HFF-Myc (cell line): ENCODE data around the gene DGCR6.
"Not testable (repeated sequence)": the region's sequence is repeated elsewhere in the genome, so short reads cannot be mapped to it uniquely, and the experiment has no call there.

ENCODE experiments used
- DNase-seq: peaks from one replicate; pipeline ENCODE4 v3.0.0-alpha.2; 2011; ENCODE audit warnings: low read depth; ENCODE audit errors: extremely low read depth
- H3K4me3 ChIP-seq: replicated peaks from 2 replicates; pipeline ENCODE4 v1.5.1; 2011; ENCODE audit warnings: low read depth, mild to moderate bottlenecking, control low read depth, low read length
- TF ChIP-seq, protein P1 (sequence below): IDR thresholded peaks from 2 replicates; pipeline ENCODE4 v1.5.1; 2012; ENCODE audit warnings: mild to moderate bottlenecking, low read depth, low read length, control low read depth; ENCODE audit errors: missing control alignments

The DGCR6 gene

DNA sequence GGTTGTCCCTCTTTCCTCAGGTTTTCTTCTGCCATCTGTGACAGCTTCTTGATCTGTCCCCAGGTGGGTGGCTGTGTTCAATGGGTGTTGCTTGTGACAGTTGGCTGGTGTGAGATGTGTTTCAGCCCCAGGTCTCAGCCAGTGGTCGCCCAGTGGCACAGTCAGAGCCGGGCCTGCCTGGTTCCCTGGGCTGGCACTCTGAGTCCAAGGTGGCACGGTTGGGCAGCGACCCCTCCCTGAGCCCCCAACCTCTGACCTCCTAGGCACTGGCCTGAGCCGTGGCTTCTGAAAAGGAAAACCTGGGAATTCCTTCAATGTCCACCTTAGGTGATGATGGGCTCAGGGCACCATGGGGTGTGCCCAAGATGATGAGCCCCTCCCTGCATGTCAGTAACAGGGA, 44.0 kb downstream of the DGCR6 start:
- no peak for DNase-seq
- TF ChIP-seq, protein P1, sequence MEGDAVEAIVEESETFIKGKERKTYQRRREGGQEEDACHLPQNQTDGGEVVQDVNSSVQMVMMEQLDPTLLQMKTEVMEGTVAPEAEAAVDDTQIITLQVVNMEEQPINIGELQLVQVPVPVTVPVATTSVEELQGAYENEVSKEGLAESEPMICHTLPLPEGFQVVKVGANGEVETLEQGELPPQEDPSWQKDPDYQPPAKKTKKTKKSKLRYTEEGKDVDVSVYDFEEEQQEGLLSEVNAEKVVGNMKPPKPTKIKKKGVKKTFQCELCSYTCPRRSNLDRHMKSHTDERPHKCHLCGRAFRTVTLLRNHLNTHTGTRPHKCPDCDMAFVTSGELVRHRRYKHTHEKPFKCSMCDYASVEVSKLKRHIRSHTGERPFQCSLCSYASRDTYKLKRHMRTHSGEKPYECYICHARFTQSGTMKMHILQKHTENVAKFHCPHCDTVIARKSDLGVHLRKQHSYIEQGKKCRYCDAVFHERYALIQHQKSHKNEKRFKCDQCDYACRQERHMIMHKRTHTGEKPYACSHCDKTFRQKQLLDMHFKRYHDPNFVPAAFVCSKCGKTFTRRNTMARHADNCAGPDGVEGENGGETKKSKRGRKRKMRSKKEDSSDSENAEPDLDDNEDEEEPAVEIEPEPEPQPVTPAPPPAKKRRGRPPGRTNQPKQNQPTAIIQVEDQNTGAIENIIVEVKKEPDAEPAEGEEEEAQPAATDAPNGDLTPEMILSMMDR: no peak
- no peak overlapping the region for H3K4me3 ChIP-seq

DNA sequence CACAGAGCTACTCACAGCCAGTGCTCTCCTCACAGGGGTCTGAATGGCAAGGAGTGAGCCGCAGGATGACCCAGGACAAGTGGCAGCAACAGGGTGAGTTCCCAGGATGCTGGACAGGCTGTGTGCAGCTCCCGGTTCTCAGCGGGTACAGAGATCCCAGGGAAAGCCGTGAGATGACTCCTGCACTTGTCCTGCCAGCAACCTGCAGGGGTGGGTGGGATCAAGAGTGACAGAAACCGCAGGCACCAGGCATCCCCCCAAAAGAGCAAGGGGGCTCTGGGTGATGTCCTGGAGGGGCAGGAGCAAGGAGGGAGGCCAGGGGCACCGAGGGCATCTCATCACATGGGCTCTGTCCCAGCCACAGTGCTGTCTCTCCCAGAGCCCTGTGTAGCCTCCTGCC, 45.9 kb downstream of the DGCR6 start:
- TF ChIP-seq, protein P1: no peak
- DNase-seq: no peak

DNA sequence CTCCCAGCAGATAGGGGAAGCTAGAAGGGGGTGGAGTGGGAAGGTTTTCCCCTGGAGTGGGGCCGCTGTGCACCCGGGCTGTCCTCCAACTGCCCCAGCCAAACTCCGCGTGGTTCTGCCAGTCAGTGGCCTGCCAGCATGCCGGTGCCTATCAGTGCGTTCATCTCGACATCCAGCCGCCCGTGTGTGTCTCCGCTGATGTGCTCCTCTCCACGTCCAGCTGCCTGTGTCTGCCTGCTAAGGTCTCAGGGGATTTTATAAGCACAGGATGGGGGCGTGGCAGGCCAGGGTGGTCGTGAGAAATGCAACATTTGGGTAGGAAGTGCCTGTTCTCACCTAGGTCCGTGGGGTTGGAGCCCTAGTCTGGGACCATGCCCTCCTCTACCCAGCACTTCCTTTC, 47.0 kb downstream of the DGCR6 start:
- DNase-seq, H3K4me3 ChIP-seq: not testable (repeated sequence)

More for the DNA sequence above, 45.9 kb downstream of the DGCR6 start:
- H3K4me3 ChIP-seq: no peak overlapping the region

DNA sequence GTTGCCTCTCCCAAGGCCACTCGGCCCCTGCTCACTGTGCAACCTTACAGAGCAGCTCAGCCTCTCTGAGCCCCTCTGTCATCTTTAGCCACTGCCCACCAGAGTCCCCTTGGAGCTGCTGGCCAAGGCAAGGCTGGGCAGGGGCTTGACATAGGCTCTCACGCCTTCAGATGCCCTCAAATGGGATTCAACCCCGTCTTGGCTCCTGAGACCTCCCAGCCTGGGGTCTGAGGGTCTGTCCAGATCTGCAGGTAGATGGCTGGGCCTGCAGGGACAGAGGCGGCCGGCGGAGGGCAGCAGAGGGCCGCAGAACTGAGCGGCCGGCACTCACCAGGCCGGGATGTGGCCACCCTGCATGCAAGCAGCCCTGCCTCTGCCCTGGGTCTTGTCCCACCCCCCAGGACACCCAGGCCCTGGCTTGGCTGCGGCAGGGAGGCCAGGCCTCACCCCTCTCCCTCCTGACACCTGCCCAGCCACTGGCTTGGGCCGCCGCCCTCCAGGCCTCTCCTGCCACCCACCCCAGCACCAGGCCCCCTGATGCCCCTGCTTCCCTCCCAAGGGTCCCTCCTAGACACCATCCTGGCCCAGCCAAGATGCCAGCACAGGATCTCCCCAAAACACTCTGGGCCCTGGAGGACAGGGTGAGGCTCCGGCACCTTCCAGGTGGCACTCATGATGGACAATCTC, 48.3 kb downstream of the DGCR6 start:
- H3K4me3 ChIP-seq, DNase-seq: not testable (repeated sequence)
- TF ChIP-seq, protein P1: peak; percentile 76

DNA sequence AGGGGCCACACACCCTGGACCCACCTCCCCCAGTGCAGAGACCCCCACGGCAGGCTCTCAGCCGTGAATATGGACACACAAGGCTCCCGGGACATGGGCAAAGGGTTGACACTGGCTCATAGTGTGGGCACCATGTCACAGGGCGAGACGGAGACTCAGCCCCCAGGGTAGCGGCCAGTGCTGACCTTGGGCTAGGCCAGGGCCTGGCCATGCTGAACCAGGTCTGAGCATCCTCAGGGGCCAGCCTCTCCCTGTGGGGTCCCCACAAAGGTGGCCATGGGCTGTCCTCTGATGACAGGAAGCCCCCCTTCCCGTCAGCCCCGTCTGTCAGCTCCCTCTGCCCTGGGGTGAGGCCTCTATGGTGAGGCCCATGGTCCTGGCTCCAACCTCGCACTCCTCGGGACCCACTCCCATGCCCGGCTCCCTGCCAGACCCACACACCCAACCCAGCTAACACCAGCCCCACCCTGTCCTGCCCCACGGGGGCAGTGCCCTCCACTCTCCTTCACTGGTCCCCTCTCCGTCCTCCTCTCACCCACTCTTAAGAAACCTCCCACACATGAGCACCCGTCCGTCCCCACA, 49.0 kb downstream of the DGCR6 start:
- no peak for DNase-seq
- TF ChIP-seq, protein P1: no peak
- H3K4me3 ChIP-seq: no peak overlapping the region

DNA sequence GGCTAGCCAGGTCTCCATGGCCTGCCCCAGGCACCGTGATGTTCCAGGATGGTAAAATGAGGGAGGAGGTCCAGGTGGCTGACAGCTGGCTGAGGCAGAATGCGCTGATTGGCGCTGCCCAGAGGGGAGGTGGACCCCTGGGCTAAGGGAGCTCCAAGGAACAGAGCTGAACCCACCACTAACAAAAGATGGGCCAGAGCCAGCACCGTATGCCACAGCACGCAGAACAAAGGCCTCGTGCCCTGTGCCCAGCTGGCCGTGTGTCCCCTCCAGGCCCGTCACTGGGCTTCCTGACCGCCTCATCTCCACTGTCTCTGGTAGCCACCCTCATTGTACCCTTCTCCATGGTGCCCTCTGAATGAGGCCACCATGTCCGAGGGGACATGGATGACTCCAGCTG, 49.6 kb downstream of the DGCR6 start:
- H3K4me3 ChIP-seq: no peak overlapping the region
- DNase-seq: no peak
- TF ChIP-seq, protein P1: no peak

DNA sequence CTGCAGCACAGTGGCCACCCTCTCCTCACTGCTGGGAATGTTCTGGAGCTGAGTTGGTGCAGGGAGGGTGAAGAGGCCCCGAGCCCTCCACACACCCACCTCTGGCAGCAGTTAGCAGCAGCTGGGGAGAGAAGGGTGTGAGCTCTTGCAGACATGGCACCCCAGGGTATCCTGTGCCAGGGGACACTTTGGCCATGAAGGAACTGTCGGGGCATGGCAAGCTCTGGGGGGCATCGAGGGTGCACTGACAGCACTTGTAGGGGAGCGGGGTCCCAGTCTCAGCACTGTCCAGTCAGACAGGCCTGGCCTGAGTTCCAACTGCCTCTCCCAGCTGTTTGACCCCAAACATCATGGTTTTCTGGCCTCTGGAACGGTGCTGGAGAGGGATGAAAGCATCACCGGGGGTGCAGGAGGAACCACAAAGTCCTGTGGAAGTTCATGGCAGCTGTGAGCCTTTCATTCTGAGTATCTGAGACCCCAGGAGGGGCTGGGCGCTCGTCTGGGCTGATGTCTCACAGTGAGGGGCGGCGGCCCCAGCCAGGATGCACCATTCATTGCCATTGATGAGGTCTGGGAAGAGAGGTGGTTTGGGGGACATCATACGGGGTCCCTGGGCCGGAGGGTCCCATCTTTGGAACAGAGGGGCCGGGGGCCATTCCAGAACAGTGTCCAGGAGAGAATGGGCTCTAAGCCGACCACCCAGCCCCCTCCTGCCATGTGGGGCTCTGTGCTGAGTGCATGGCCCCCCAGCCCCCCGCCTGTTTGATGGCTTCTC, 50.2 kb downstream of the DGCR6 start:
- H3K4me3 ChIP-seq, DNase-seq: not testable (repeated sequence)

DNA sequence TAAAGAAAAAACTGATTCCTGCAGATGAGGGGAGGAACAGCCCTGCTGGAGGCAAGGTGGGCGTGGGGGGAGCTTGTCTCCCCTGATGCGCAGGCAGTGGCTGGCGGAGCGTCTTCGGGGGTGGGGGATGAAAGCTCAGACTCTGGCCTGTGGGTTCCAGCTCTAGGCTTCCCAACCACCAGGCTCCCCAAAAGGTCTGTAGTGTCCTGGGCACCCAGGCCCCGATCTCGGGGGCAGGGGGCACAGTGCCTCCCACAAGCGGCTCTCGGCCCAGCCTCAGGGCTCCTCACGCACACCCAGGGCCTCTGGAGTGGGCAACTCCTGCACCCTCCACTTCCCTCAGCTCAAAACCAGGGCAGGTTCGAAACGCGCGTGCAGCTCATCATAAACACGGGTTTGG, 50.8 kb downstream of the DGCR6 start:
- not testable (repeated sequence) for DNase-seq, H3K4me3 ChIP-seq

DNA sequence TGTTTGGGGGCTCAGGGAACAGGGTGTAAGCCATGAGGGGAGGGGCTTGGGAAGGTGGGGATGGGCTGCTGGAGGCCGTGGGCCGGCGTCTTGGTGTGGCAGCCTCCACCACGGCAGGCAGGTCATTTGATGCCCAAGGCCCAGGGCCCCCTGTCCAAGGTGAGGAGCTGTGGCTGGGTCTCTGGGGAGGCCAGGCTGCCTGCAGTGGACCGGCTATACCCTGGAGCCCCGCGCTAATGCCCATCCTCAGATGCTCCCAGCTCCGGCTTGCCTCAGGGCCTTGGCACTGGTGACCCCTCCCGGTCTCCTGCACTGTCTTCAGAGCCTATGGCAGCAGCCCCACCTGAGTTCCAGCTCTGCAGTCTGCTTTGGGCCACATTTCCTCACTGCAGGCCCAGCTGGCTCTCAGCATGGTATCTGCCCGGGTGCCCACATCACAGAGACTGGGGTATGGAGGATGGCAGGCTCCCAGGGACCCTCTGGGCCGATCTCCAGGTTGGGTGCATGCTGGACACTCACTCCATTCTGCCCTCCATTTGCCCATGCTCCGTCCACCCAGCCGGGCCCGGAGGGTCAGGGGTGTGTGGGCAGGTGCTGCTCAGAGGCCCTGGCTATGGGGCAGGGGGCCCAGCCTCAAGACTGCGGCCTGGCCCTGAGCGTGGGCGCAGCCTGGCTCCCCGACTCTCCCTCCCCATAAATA, 51.7 kb downstream of the DGCR6 start:
- DNase-seq, H3K4me3 ChIP-seq: not testable (repeated sequence)

DNA sequence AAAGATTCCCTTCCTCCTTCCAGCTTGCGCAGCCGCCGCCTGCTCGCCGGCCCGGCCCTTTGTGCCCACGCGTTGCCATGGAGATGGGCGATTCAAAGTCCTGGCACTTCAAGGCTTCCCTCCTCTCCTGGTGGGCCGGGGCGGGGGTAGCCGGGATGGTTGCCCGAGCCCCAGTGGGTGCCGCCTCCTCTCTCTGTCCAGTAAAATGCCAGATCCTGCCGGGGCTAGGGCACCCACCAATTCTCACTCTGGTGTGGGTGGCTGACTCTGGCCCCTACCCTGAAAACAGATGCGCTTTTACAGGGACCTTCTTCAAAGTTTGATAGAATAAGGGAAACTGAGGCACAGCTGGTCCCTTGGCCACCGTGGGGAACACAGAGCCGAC, 52.2 kb downstream of the DGCR6 start:
- not testable (repeated sequence) for H3K4me3 ChIP-seq, DNase-seq

DNA sequence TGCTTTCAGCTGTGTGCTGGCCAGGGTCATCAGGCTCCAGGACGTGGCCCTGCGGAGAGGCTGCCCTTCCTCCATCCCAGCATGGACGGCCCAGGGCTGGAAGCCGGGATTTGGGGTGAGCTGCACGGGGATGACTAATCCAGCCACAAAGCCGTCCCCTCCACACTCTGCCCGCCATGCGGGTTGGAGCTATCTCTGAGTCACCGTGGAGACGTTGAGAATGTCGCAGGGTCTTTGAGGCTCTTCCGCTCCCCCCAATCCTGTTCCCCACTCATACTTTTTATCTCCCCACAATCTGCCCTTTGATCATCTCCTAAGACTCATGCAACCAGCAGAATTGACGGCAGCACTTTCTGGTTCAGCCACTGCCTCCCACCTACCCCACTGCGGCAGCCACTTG, 52.6 kb downstream of the DGCR6 start:
- not testable (repeated sequence) for H3K4me3 ChIP-seq, DNase-seq
